Astrocyte (in vitro differentiated cells and primary cell): ENCODE data around the gene TRAP1. TPM values are rescaled to one million over a fixed set of nuclear protein-coding genes. Genes with fewer than 3 reads are reported as not detected.

Experiments
- DNase-seq: peaks from one replicate; pipeline ENCODE4 v3.0.0-alpha.2; 2010; ENCODE audit warnings: low read depth
- FAIRE-seq: peaks from 2 replicates; lab custom pipeline; 2011; peaks lifted over from hg19 to GRCh38; lab: Jason Lieb, UNC
- H2AFZ ChIP-seq: 2 replicates; pipeline ENCODE4 v1.6.0; 2012; ENCODE audit warnings: low read depth, low read length, inconsistent platforms
- H3K27ac ChIP-seq: 2 replicates; pipeline ENCODE4 v1.5.1; 2011; ENCODE audit warnings: low read depth, low read length, inconsistent platforms
- H3K27me3 ChIP-seq: 2 replicates; pipeline ENCODE4 v1.6.0; 2011; ENCODE audit warnings: low read length, inconsistent platforms; ENCODE audit not compliant: insufficient read depth
- H3K36me3 ChIP-seq: 2 replicates; pipeline ENCODE4 v1.5.1; 2011; ENCODE audit warnings: low read length, inconsistent platforms; ENCODE audit not compliant: insufficient read depth
- H3K4me1 ChIP-seq: 2 replicates; pipeline ENCODE4 v1.5.1; 2011; ENCODE audit warnings: low read length, inconsistent platforms; ENCODE audit not compliant: insufficient read depth
- H3K4me2 ChIP-seq: 2 replicates; pipeline ENCODE4 v1.6.0; 2012; ENCODE audit warnings: low read length, inconsistent platforms
- H3K4me3 ChIP-seq: 2 replicates; pipeline ENCODE4 v1.5.1; 2011; ENCODE audit warnings: low read depth, mild to moderate bottlenecking, low read length, inconsistent platforms; ENCODE audit not compliant: insufficient read depth
- H3K79me2 ChIP-seq: 2 replicates; pipeline ENCODE4 v1.6.0; 2012; ENCODE audit warnings: mild to moderate bottlenecking, low read length, inconsistent platforms; ENCODE audit not compliant: insufficient read depth
- H3K9ac ChIP-seq: 2 replicates; pipeline ENCODE4 v1.6.0; 2012; ENCODE audit warnings: mild to moderate bottlenecking, low read length, inconsistent platforms
- H3K9me3 ChIP-seq: 2 replicates; pipeline ENCODE4 v1.5.1; 2012; ENCODE audit warnings: low read depth, mild to moderate bottlenecking, low read length, inconsistent platforms; ENCODE audit not compliant: insufficient read depth
- H4K20me1 ChIP-seq: 2 replicates; pipeline ENCODE4 v1.6.0; 2012; ENCODE audit warnings: low read length, inconsistent platforms; ENCODE audit not compliant: insufficient read depth
- H3K27ac Mint-ChIP-seq: one replicate; pipeline ENCODE4 v1.8.0; 2021; ENCODE audit warnings: mild to moderate bottlenecking, mixed read lengths; ENCODE audit not compliant: unreplicated experiment
- H3K27me3 Mint-ChIP-seq: one replicate; pipeline ENCODE4 v1.8.0; 2021; ENCODE audit warnings: low read depth, mixed read lengths; ENCODE audit not compliant: unreplicated experiment
- H3K36me3 Mint-ChIP-seq: one replicate; pipeline ENCODE4 v1.8.0; 2021; ENCODE audit warnings: low read depth, mixed read lengths; ENCODE audit not compliant: unreplicated experiment
- H3K4me1 Mint-ChIP-seq: one replicate; pipeline ENCODE4 v1.8.0; 2021; ENCODE audit warnings: low read depth, mixed read lengths; ENCODE audit not compliant: unreplicated experiment
- H3K4me3 Mint-ChIP-seq: one replicate; pipeline ENCODE4 v1.8.0; 2021; ENCODE audit warnings: mild to moderate bottlenecking, moderate library complexity, mixed read lengths; ENCODE audit not compliant: unreplicated experiment
- H3K9me3 Mint-ChIP-seq: one replicate; pipeline ENCODE4 v1.8.0; 2021; ENCODE audit warnings: mild to moderate bottlenecking, mixed read lengths; ENCODE audit not compliant: unreplicated experiment
- EZH2 ChIP-seq: IDR thresholded peaks from 2 replicates; pipeline ENCODE4 v1.6.1; 2012; ENCODE audit warnings: mild to moderate bottlenecking, low read length, inconsistent platforms; ENCODE audit not compliant: insufficient read depth
- total RNA-seq: library from RNA; stranded (reverse); gene quantifications from 2 replicates; pipeline ENCODE4 v1.2.1, GENCODE V29; 2021
- TF ChIP-seq, protein P1 (sequence below): IDR thresholded peaks from 2 replicates; pipeline ENCODE4 v1.5.1; 2011; ENCODE audit warnings: low read depth, mild to moderate bottlenecking, inconsistent platforms, low read length, moderate library complexity; ENCODE audit not compliant: insufficient read depth

Gene TRAP1
- total RNA-seq, 1 donor from 2014 or later, result 63.3 TPM

DNA sequence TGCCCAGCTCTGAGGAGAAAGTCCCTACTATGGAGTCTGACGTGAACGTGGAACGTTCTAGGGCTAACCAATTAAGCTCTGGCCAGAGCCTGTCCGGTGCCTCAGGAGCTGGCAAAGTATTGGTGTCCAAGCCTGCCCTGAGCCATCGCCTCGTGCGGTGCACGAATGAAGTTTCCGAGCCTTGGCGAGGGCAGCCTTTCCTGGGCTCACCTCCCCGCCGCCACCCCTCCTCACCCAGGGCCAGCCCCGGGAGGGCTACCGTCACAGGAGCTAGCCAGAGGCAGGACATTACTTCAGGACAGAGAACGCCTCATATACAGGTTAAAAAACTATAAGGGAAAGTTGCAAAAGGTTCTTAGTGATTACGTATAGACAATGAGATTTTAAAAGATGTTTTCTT is 23.6 kb upstream of the TRAP1 start:
- H3K36me3 ChIP-seq, result peaks cover 53% of the 10 kb centered on the region
- peaks cover 26% of the 10 kb centered on the region for H3K36me3 Mint-ChIP-seq

DNA sequence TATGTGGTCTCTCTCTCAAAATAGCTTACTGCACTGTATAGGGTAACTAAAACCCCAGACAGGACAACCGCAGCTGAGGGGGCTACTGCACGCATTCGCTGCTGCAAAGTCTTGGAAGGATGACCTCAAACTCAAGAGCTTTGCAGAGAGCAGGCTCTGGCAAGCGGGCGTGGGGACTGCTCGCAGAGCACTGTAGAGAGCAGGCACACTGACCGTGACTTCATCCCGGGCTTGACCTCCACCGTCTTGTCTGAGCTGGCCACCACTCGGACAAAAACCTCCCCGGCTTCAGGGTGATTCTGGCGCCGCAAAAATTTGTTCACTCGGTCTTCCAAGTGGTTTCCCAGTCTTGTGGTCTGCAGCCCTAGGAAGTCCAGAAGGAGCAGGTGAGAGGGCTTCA is 22.9 kb upstream of the TRAP1 start:
- Histone ChIP-seq H3K4me1 (peaks cover 2% of the 10 kb centered on the region), H3K4me3 (no peak overlapping the region), H3K9ac (no peak overlapping the region), H3K79me2 (no peaks in the 10 kb centered on the region), H3K36me3 (peaks cover 56% of the 10 kb centered on the region), H3K27ac (no peak overlapping the region), H4K20me1 (peaks cover 48% of the 10 kb centered on the region), H3K4me2 (no peak overlapping the region), H3K9me3 (no peaks in the 10 kb centered on the region), H2AFZ (no peak overlapping the region), H3K27me3 (no peaks in the 10 kb centered on the region)
- H3K27ac Mint-ChIP-seq, result no peak overlapping the region
- peaks cover 28% of the 10 kb centered on the region for H3K36me3 Mint-ChIP-seq
- FAIRE-seq, result no peak
- TF ChIP-seq, protein P1, sequence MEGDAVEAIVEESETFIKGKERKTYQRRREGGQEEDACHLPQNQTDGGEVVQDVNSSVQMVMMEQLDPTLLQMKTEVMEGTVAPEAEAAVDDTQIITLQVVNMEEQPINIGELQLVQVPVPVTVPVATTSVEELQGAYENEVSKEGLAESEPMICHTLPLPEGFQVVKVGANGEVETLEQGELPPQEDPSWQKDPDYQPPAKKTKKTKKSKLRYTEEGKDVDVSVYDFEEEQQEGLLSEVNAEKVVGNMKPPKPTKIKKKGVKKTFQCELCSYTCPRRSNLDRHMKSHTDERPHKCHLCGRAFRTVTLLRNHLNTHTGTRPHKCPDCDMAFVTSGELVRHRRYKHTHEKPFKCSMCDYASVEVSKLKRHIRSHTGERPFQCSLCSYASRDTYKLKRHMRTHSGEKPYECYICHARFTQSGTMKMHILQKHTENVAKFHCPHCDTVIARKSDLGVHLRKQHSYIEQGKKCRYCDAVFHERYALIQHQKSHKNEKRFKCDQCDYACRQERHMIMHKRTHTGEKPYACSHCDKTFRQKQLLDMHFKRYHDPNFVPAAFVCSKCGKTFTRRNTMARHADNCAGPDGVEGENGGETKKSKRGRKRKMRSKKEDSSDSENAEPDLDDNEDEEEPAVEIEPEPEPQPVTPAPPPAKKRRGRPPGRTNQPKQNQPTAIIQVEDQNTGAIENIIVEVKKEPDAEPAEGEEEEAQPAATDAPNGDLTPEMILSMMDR, result no peak
- TF ChIP-seq EZH2, result no peak
- no peak overlapping the region for H3K4me3 Mint-ChIP-seq
- DNase-seq, result no peak
- no peaks in the 10 kb centered on the region for H3K9me3 Mint-ChIP-seq
- no peaks in the 10 kb centered on the region for H3K27me3 Mint-ChIP-seq
- peaks cover 9% of the 10 kb centered on the region for H3K4me1 Mint-ChIP-seq

More for the DNA sequence above, 23.6 kb upstream of the TRAP1 start:
- Histone ChIP-seq H3K4me3 (no peak overlapping the region), H3K9ac (no peak overlapping the region), H3K9me3 (no peaks in the 10 kb centered on the region), H3K4me2 (no peak overlapping the region), H3K4me1 (peaks cover 9% of the 10 kb centered on the region), H3K27me3 (no peaks in the 10 kb centered on the region), H3K79me2 (no peaks in the 10 kb centered on the region), H4K20me1 (peaks cover 51% of the 10 kb centered on the region), H3K27ac (no peak overlapping the region), H2AFZ (no peak overlapping the region)
- H3K4me3 Mint-ChIP-seq, result no peak overlapping the region
- no peak overlapping the region for H3K27ac Mint-ChIP-seq
- DNase-seq (no peak), FAIRE-seq (no peak)
- H3K4me1 Mint-ChIP-seq, result peaks cover 16% of the 10 kb centered on the region
- no peak for TF ChIP-seq EZH2
- TF ChIP-seq, protein P1, result no peak
- H3K27me3 Mint-ChIP-seq, result no peaks in the 10 kb centered on the region
- H3K9me3 Mint-ChIP-seq, result no peaks in the 10 kb centered on the region

DNA sequence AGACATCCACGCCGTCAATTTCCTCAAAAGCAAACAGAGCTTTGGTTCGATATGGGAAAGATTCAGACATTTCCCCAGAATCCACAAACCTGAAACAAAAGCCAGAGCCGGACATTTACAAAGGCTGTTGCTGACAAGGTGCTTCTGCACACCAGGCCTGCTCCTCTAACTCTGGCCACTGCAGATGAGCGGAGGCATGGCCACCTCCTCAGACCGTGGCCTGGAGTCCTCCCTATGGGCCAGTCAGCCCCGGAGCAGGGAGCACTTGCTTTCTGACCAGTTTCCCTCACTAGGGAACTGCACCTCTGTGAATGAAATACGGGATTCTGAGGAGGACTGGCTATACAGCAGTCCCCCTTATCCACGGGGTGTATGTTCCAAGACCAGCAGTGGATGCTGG is 22.3 kb upstream of the TRAP1 start:
- Histone ChIP-seq H3K27me3 (no peaks in the 10 kb centered on the region), H4K20me1 (peaks cover 43% of the 10 kb centered on the region), H2AFZ (no peak overlapping the region), H3K79me2 (no peaks in the 10 kb centered on the region), H3K4me3 (no peak overlapping the region), H3K4me1 (no peaks in the 10 kb centered on the region), H3K27ac (no peak overlapping the region), H3K9ac (no peak overlapping the region), H3K36me3 (peaks cover 56% of the 10 kb centered on the region), H3K4me2 (no peak overlapping the region), H3K9me3 (no peaks in the 10 kb centered on the region)
- Mint-ChIP-seq H3K4me3 (no peak overlapping the region), H3K4me1 (peaks cover 5% of the 10 kb centered on the region), H3K27me3 (no peaks in the 10 kb centered on the region), H3K9me3 (no peaks in the 10 kb centered on the region), H3K36me3 (peaks cover 29% of the 10 kb centered on the region), H3K27ac (no peak overlapping the region)
- FAIRE-seq (no peak), DNase-seq (no peak)
- TF ChIP-seq, protein P1, result no peak
- TF ChIP-seq EZH2, result no peak
